ENCODE results near the gene CCDC3.

CCDC3 gene

GRCh38 chr10:12847361-12847975 is 154.0 kb downstream of the CCDC3 start:
- no peak for FAIRE-seq
- DNase-seq (ENCODE audit: insufficient read length, low spot score): no peak

DNA sequence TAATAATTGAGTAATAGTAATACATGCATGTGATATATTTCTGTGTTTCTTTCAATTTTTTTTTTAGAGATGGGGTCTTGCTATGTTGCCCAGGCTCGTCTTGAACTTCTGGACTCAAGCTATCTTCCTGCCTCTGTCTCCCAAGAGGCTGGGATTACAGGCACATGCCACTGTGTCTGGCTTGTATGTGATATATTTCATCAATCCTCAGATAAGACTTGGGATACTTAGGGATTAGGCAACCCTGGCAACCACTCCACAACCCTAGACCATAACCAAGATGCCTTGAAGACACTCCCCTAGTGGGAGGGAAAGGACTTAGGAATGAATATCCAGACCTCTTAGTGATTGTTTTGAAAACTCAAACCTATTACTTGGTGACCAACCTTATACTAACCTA is 154.8 kb downstream of the CCDC3 start:
- FAIRE-seq: no peak
- DNase-seq (ENCODE audit: insufficient read length, low spot score): no peak
